ENCODE data around the gene TEX54. TPM values are rescaled to one million over a fixed set of nuclear protein-coding genes. Genes with fewer than 3 reads are reported as not detected.

Gene TEX54
- total RNA-seq, 1 donor = 0.54 TPM

GRCh38 chr11:62823677-62824076, 9.0 kb downstream of the TEX54 start:
- DNase-seq (ENCODE audit: low read depth) = no peak
- H3K4me3 ChIP-seq (ENCODE audit: low read depth, low read length) = no peak overlapping the region
- TF ChIP-seq CTCF (IDR thresholded peaks at IDR 0.05; ENCODE audit: insufficient read depth, low read length) = no peak

- peak; percentile 31 for DNase-seq (ENCODE audit: low read depth)
- no peak for TF ChIP-seq CTCF (IDR thresholded peaks at IDR 0.05; ENCODE audit: insufficient read depth, low read length)
- no peak overlapping the region for H3K4me3 ChIP-seq (ENCODE audit: low read depth, low read length)
Measured at GRCh38 chr11:62817129-62817528, 15.5 kb downstream of the TEX54 start.

GRCh38 chr11:62816557-62816956, 16.1 kb downstream of the TEX54 start:
- no peak for DNase-seq (ENCODE audit: low read depth)
- no peak overlapping the region for H3K4me3 ChIP-seq (ENCODE audit: low read depth, low read length)
- TF ChIP-seq CTCF (IDR thresholded peaks at IDR 0.05; ENCODE audit: insufficient read depth, low read length) = no peak

GRCh38 chr11:62811659-62812058, 21.0 kb downstream of the TEX54 start:
- TF ChIP-seq CTCF (IDR thresholded peaks at IDR 0.05; ENCODE audit: insufficient read depth, low read length) = no peak
- no peak for DNase-seq (ENCODE audit: low read depth)
- H3K4me3 ChIP-seq (ENCODE audit: low read depth, low read length) = no peak overlapping the region

- H3K4me3 ChIP-seq (ENCODE audit: low read depth, low read length) = no peak overlapping the region
- no peak for TF ChIP-seq CTCF (IDR thresholded peaks at IDR 0.05; ENCODE audit: insufficient read depth, low read length)
Measured at GRCh38 chr11:62810748-62811147, 21.9 kb downstream of the TEX54 start.

GRCh38 chr11:62806611-62807121, 26.0 kb downstream of the TEX54 start:
- H3K4me3 ChIP-seq (ENCODE audit: low read depth, low read length) = no peak overlapping the region
- DNase-seq (ENCODE audit: low read depth) = peak; percentile 38
- TF ChIP-seq CTCF (IDR thresholded peaks at IDR 0.05; ENCODE audit: insufficient read depth, low read length) = no peak

More at GRCh38 chr11:62810748-62811147, 21.9 kb downstream of the TEX54 start:
- DNase-seq (ENCODE audit: low read depth) = no peak

GRCh38 chr11:62805961-62806441, 26.6 kb downstream of the TEX54 start:
- DNase-seq (ENCODE audit: low read depth) = no peak
- TF ChIP-seq CTCF (IDR thresholded peaks at IDR 0.05; ENCODE audit: insufficient read depth, low read length) = no peak
- H3K4me3 ChIP-seq (ENCODE audit: low read depth, low read length) = peak overlapping the region; percentile 97
